Measurements from ENCODE around the gene ZSCAN21. TPM values are rescaled to one million over a fixed set of nuclear protein-coding genes. Genes with fewer than 3 reads are reported as not detected.

Gene ZSCAN21
- total RNA-seq, 1 donor from 2014 or later: 11.1 TPM

GRCh38 chr7:100033526-100033925, 16.0 kb upstream of the ZSCAN21 start:
- no peak overlapping the region for H3K27ac Mint-ChIP-seq (ENCODE audit: unreplicated experiment)
- peaks cover 16% of the 10 kb centered on the region for H4K20me1 ChIP-seq (ENCODE audit: insufficient read depth, low read length)
- H3K4me3 ChIP-seq (ENCODE audit: insufficient read depth, low read depth, low read length): no peak overlapping the region
- H3K4me2 ChIP-seq (ENCODE audit: low read length): no peak overlapping the region
- H3K9me3 ChIP-seq (ENCODE audit: insufficient read depth, low read depth, low read length): no peaks in the 10 kb centered on the region
- peaks cover 4% of the 10 kb centered on the region for H3K9me3 Mint-ChIP-seq (ENCODE audit: unreplicated experiment)
- H3K4me1 ChIP-seq (ENCODE audit: insufficient read depth, low read length): no peaks in the 10 kb centered on the region
- H3K79me2 ChIP-seq (ENCODE audit: insufficient read depth, low read length): peaks cover 3% of the 10 kb centered on the region
- FAIRE-seq (no peak), DNase-seq (ENCODE audit: low read depth) (no peak)
- no peak overlapping the region for H3K4me3 Mint-ChIP-seq (ENCODE audit: unreplicated experiment)
- peaks cover 7% of the 10 kb centered on the region for H3K4me1 Mint-ChIP-seq (ENCODE audit: low read depth, unreplicated experiment)
- H3K27me3 ChIP-seq (ENCODE audit: insufficient read depth, low read length): no peaks in the 10 kb centered on the region
- TF ChIP-seq CTCF (IDR thresholded peaks at IDR 0.05; ENCODE audit: insufficient read depth, low read depth, low read length) (no peak), EZH2 (IDR thresholded peaks at IDR 0.05; ENCODE audit: insufficient read depth, low read length) (no peak)
- no peak overlapping the region for H2AFZ ChIP-seq (ENCODE audit: low read depth, low read length)
- peaks cover 37% of the 10 kb centered on the region for H3K36me3 Mint-ChIP-seq (ENCODE audit: low read depth, unreplicated experiment)
- H3K27me3 Mint-ChIP-seq (ENCODE audit: low read depth, unreplicated experiment): no peaks in the 10 kb centered on the region
- H3K27ac ChIP-seq (ENCODE audit: low read depth, low read length): no peak overlapping the region
- peaks cover 66% of the 10 kb centered on the region for H3K36me3 ChIP-seq (ENCODE audit: insufficient read depth, low read length)
- H3K9ac ChIP-seq (ENCODE audit: low read length): no peak overlapping the region

DNA sequence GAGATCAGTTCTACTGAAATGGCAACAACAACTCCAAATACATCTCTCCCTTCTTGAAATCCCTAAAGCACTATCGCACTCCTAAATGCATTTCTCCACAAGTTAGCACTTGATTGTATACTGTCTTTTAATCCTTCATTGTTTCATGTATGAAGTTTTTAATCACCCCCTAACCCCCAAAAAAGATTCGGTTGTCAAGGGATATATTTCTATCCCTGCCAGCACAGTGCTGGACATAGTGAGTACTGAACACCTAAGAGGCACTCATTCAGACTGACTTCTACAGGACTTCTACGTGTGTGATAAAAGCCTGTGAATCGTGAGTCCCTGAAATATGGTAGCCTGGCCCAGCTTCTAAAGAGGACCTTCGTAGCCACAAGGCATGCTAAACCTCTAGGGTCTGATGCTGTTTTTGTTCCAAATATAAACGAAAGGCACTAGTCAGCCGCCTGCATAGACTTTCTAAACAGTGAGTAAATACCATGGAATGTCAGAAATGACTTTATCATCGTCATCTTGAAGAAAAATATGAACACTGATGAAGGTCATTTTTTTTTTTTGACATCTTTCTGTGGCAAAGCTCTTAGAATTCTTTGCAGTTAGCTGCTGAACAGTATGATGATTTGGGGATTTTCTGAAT, 14.6 kb upstream of the ZSCAN21 start:
- Histone ChIP-seq H3K9ac (ENCODE audit: low read length) (no peak overlapping the region), H3K9me3 (ENCODE audit: insufficient read depth, low read depth, low read length) (no peaks in the 10 kb centered on the region), H3K4me3 (ENCODE audit: insufficient read depth, low read depth, low read length) (no peak overlapping the region), H3K27ac (ENCODE audit: low read depth, low read length) (no peak overlapping the region), H2AFZ (ENCODE audit: low read depth, low read length) (no peak overlapping the region), H4K20me1 (ENCODE audit: insufficient read depth, low read length) (peaks cover 16% of the 10 kb centered on the region), H3K79me2 (ENCODE audit: insufficient read depth, low read length) (peaks cover 3% of the 10 kb centered on the region), H3K27me3 (ENCODE audit: insufficient read depth, low read length) (no peaks in the 10 kb centered on the region), H3K36me3 (ENCODE audit: insufficient read depth, low read length) (peaks cover 65% of the 10 kb centered on the region), H3K4me2 (ENCODE audit: low read length) (no peak overlapping the region), H3K4me1 (ENCODE audit: insufficient read depth, low read length) (no peaks in the 10 kb centered on the region)
- Mint-ChIP-seq H3K27ac (ENCODE audit: unreplicated experiment) (peak overlapping the region; percentile 28), H3K4me3 (ENCODE audit: unreplicated experiment) (no peak overlapping the region), H3K4me1 (ENCODE audit: low read depth, unreplicated experiment) (peaks cover 7% of the 10 kb centered on the region), H3K9me3 (ENCODE audit: unreplicated experiment) (peaks cover 4% of the 10 kb centered on the region), H3K27me3 (ENCODE audit: low read depth, unreplicated experiment) (no peaks in the 10 kb centered on the region), H3K36me3 (ENCODE audit: low read depth, unreplicated experiment) (peaks cover 36% of the 10 kb centered on the region)
- DNase-seq (ENCODE audit: low read depth) (peak; percentile 90), FAIRE-seq (no peak)
- TF ChIP-seq CTCF (IDR thresholded peaks at IDR 0.05; ENCODE audit: insufficient read depth, low read depth, low read length) (no peak), EZH2 (IDR thresholded peaks at IDR 0.05; ENCODE audit: insufficient read depth, low read length) (no peak)

- Histone ChIP-seq H3K4me2 (ENCODE audit: low read length) (no peak overlapping the region), H3K9ac (ENCODE audit: low read length) (no peak overlapping the region), H3K4me1 (ENCODE audit: insufficient read depth, low read length) (no peaks in the 10 kb centered on the region), H3K4me3 (ENCODE audit: insufficient read depth, low read depth, low read length) (no peak overlapping the region), H3K9me3 (ENCODE audit: insufficient read depth, low read depth, low read length) (no peaks in the 10 kb centered on the region), H4K20me1 (ENCODE audit: insufficient read depth, low read length) (peaks cover 16% of the 10 kb centered on the region), H3K27ac (ENCODE audit: low read depth, low read length) (no peak overlapping the region), H2AFZ (ENCODE audit: low read depth, low read length) (no peak overlapping the region), H3K36me3 (ENCODE audit: insufficient read depth, low read length) (peaks cover 57% of the 10 kb centered on the region), H3K27me3 (ENCODE audit: insufficient read depth, low read length) (no peaks in the 10 kb centered on the region), H3K79me2 (ENCODE audit: insufficient read depth, low read length) (peaks cover 3% of the 10 kb centered on the region)
- FAIRE-seq (no peak), DNase-seq (ENCODE audit: low read depth) (no peak)
- Mint-ChIP-seq H3K36me3 (ENCODE audit: low read depth, unreplicated experiment) (peaks cover 34% of the 10 kb centered on the region), H3K9me3 (ENCODE audit: unreplicated experiment) (peaks cover 4% of the 10 kb centered on the region), H3K27me3 (ENCODE audit: low read depth, unreplicated experiment) (no peaks in the 10 kb centered on the region), H3K4me3 (ENCODE audit: unreplicated experiment) (no peak overlapping the region), H3K27ac (ENCODE audit: unreplicated experiment) (peak overlapping the region; percentile 2), H3K4me1 (ENCODE audit: low read depth, unreplicated experiment) (peaks cover 7% of the 10 kb centered on the region)
- TF ChIP-seq CTCF (IDR thresholded peaks at IDR 0.05; ENCODE audit: insufficient read depth, low read depth, low read length) (no peak), EZH2 (IDR thresholded peaks at IDR 0.05; ENCODE audit: insufficient read depth, low read length) (no peak)
Observed at GRCh38 chr7:100035876-100036275, 13.7 kb upstream of the ZSCAN21 start.
